Activated CD4-positive, alpha-beta memory T cell treated with anti-CD3 and anti-CD28 coated beads, Interleukin-2, amount 10 ng/mL, durations not matched to agents 7 days and 5 days (primary cell): ENCODE results near the gene GPR152. TPM values are rescaled to one million over a fixed set of nuclear protein-coding genes. Genes with fewer than 3 reads are reported as not detected.
A peak's percentile ranks its signal among the peaks of the same experiment; 100 is the strongest.
"Not testable (repeated sequence)": the region's sequence is repeated elsewhere in the genome, so short reads cannot be mapped to it uniquely, and the experiment has no call there.

Experiments
- CTCF ChIA-PET: fragments of 350-600 bp; sonication (Branson Sonifier 250); formaldehyde crosslinking; loops from one replicate; lab custom pipeline; 2021; ENCODE audit warnings: antibody characterized with exemption, inconsistent platforms; lab: Charles Lee
- POLR2A ChIA-PET: fragments of 350-600 bp; sonication (Branson Sonifier 250); formaldehyde crosslinking; loops from one replicate; lab custom pipeline; 2021; ENCODE audit warnings: antibody characterized with exemption; lab: Charles Lee
- DNase-seq: peaks from one replicate; pipeline ENCODE4 v3.0.0-alpha.2; 2020
- H3K27ac Mint-ChIP-seq: one replicate; pipeline ENCODE4 v1.8.0; 2021; ENCODE audit warnings: mild to moderate bottlenecking, mixed read lengths
- H3K27me3 Mint-ChIP-seq: one replicate; pipeline ENCODE4 v1.8.0; 2021; ENCODE audit warnings: mixed read lengths
- H3K36me3 Mint-ChIP-seq: one replicate; pipeline ENCODE4 v1.8.0; 2021; ENCODE audit warnings: low read depth, mixed read lengths
- H3K4me1 Mint-ChIP-seq: one replicate; pipeline ENCODE4 v1.8.0; 2021; ENCODE audit warnings: mixed read lengths
- H3K4me3 Mint-ChIP-seq: one replicate; pipeline ENCODE4 v1.8.0; 2021; ENCODE audit warnings: mild to moderate bottlenecking, mixed read lengths
- H3K9me3 Mint-ChIP-seq: one replicate; pipeline ENCODE4 v1.8.0; 2021; ENCODE audit warnings: mixed read lengths
- total RNA-seq, 2 experiments: library from RNA; stranded (reverse); gene quantifications; one replicate each; pipeline ENCODE4 v1.2.3, GENCODE V29; 2021

The GPR152 gene
- total RNA-seq, 2 experiments from 2014 or later = not detected

GRCh38 chr11:67434395-67434881, 18.1 kb downstream of the GPR152 start:
- Mint-ChIP-seq H3K4me1 (peaks cover 65% of the 10 kb centered on the region), H3K36me3 (peaks cover 68% of the 10 kb centered on the region), H3K27ac (peak overlapping the region; percentile 73), H3K27me3 (no peaks in the 10 kb centered on the region), H3K9me3 (no peaks in the 10 kb centered on the region), H3K4me3 (peak overlapping the region; percentile 94)
- no peak for DNase-seq
- ChIA-PET CTCF (interaction anchor here (1.0 kb wide), 1 partner anchor 27 kb away, joined by 3 read pairs; no protein-coding TSS in a partner anchor), POLR2A (interaction anchor here (1.1 to 15.2 kb wide), 8 partner anchors 10 to 82 kb away, joined by 3 to 361 read pairs (median 9); partner anchors contain the start of genes PPP1CA, TBC1D10C and TMEM134)

DNA sequence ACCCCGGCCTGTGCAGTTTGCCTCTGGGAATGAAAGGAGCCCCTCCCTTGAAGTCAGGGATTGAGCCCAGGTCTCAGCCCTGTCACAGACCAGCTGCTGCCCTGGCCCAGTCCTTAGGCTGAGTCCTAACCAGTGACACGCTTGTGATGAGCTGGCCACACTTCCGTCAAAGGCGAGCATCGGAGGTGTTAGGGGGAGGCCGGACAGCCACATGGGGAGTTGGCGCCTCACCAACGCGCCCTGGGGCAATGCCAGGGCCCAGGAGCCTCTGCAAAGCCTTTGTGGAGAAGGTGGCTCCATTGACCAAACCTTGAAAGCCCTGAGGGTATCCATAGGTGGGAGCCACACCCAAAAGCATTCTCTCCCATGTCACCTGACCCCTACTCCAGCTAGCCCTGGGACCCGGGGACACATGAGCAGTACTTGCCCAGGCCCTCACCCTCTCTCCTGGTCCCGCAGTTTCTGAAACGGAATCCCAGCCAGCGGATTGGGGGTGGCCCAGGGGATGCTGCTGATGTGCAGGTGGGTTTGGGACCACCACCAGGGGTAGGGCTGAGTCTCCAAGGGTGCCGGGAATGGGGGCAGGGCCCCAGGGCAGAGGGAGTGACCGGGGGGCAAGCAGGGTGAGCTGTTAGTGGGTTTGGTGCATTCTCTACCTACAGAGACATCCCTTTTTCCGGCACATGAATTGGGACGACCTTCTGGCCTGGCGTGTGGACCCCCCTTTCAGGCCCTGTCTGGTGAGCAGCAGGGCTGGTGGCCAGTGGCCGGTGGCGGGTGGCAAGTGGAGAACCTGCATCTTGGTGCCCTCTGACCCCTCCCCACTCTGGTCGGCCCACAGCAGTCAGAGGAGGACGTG, 18.8 kb downstream of the GPR152 start:
- DNase-seq = no peak

GRCh38 chr11:67432655-67433349, 19.7 kb downstream of the GPR152 start:
- peak overlapping the region; percentile 73 for H3K27ac Mint-ChIP-seq
- ChIA-PET CTCF (interaction anchor here (0.9 to 1.1 kb wide), 2 partner anchors 8 to 26 kb away, joined by 3 read pairs; no protein-coding TSS in a partner anchor), POLR2A (interaction anchor here (0.7 to 15.2 kb wide), 12 partner anchors 8 to 80 kb away, joined by 3 to 361 read pairs (median 6); partner anchors contain the start of genes PPP1CA, RAD9A, TBC1D10C and TMEM134)
- peaks cover 67% of the 10 kb centered on the region for H3K4me1 Mint-ChIP-seq
- H3K9me3 Mint-ChIP-seq = no peaks in the 10 kb centered on the region
- H3K36me3 Mint-ChIP-seq = peaks cover 53% of the 10 kb centered on the region
- H3K4me3 Mint-ChIP-seq = peak overlapping the region; percentile 21
- no peak for DNase-seq
- no peaks in the 10 kb centered on the region for H3K27me3 Mint-ChIP-seq

More for the DNA sequence above, 18.8 kb downstream of the GPR152 start:
- H3K4me1 Mint-ChIP-seq = peaks cover 65% of the 10 kb centered on the region
- H3K9me3 Mint-ChIP-seq = no peaks in the 10 kb centered on the region
- no peaks in the 10 kb centered on the region for H3K27me3 Mint-ChIP-seq
- peak overlapping the region; percentile 73 for H3K27ac Mint-ChIP-seq
- peaks cover 61% of the 10 kb centered on the region for H3K36me3 Mint-ChIP-seq
- ChIA-PET CTCF (interaction anchor here (1.1 kb wide), 1 partner anchor 9 kb away, joined by 3 read pairs; no protein-coding TSS in a partner anchor), POLR2A (interaction anchor here (1.1 to 15.2 kb wide), 10 partner anchors 9 to 81 kb away, joined by 3 to 361 read pairs (median 9); partner anchors contain the start of genes PPP1CA, TBC1D10C and TMEM134)
- peak overlapping the region; percentile 94 for H3K4me3 Mint-ChIP-seq

GRCh38 chr11:67431346-67432249, 20.9 kb downstream of the GPR152 start:
- H3K27me3 Mint-ChIP-seq = no peaks in the 10 kb centered on the region
- H3K27ac Mint-ChIP-seq = peak overlapping the region; percentile 38

DNA sequence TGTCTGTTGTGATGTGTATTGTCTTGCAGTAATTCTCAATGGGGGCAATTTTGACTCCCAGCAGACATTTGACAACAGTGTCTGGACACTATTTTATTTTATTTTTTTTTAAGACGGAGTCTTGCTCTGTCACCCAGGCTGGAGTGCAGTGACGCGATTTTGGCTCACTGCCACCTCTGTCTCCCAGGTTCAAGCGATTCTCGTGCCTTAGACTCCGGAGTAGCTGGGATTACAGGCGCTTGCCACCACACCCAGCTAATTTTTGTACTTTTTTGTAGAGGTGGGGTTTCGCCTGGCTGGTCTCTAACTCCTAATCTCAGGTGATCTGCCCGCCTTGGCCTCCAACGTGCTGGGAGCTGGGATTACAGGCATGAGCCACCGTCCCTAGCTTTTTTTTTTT, 22.8 kb downstream of the GPR152 start:
- Mint-ChIP-seq H3K9me3 (no peaks in the 10 kb centered on the region), H3K27me3 (no peaks in the 10 kb centered on the region), H3K27ac (no peak overlapping the region), H3K36me3 (peaks cover 30% of the 10 kb centered on the region), H3K4me1 (peaks cover 70% of the 10 kb centered on the region), H3K4me3 (peak overlapping the region; percentile 95)
- ChIA-PET CTCF (interaction anchor here (1.7 kb wide), 1 partner anchor 9 kb away, joined by 5 read pairs; no protein-coding TSS in a partner anchor), POLR2A (interaction anchor here (0.7 to 15.2 kb wide), 8 partner anchors 9 to 46 kb away, joined by 3 to 361 read pairs (median 21); partner anchors contain the start of genes PPP1CA, PTPRCAP, RAD9A and TBC1D10C)
- DNase-seq = no peak

More at GRCh38 chr11:67431346-67432249, 20.9 kb downstream of the GPR152 start:
- ChIA-PET POLR2A (interaction anchor here (0.7 to 15.2 kb wide), 12 partner anchors 8 to 79 kb away, joined by 3 to 361 read pairs (median 4); partner anchors contain the start of genes PPP1CA, RAD9A and TBC1D10C), CTCF (no interaction called here)
- Mint-ChIP-seq H3K9me3 (no peaks in the 10 kb centered on the region), H3K4me1 (peaks cover 74% of the 10 kb centered on the region), H3K4me3 (no peak overlapping the region), H3K36me3 (peaks cover 43% of the 10 kb centered on the region)
- DNase-seq = no peak

- Mint-ChIP-seq H3K9me3 (no peaks in the 10 kb centered on the region), H3K4me3 (peak overlapping the region; percentile 95), H3K36me3 (peaks cover 26% of the 10 kb centered on the region), H3K27me3 (no peaks in the 10 kb centered on the region), H3K4me1 (peaks cover 68% of the 10 kb centered on the region), H3K27ac (peak overlapping the region; percentile 94)
- ChIA-PET POLR2A (interaction anchor here (0.7 to 15.2 kb wide), 14 partner anchors 9 to 151 kb away, joined by 3 to 361 read pairs (median 5); partner anchors contain the start of genes CORO1B, PPP1CA, PTPRCAP and TBC1D10C), CTCF (interaction anchor here (1.7 to 2.1 kb wide), 3 partner anchors 10 to 28 kb away, joined by 5 to 9 read pairs (median 9); partner anchors contain the start of gene PPP1CA)
- no peak for DNase-seq
These were observed 23.4 kb downstream of the GPR152 start for GRCh38 chr11:67429038-67429668.

- Mint-ChIP-seq H3K27ac (peak within 1 kb of the TSS; percentile 94), H3K4me1 (peaks cover 60% of the 10 kb centered on the region), H3K36me3 (peaks cover 20% of the 10 kb centered on the region), H3K4me3 (peak within 1 kb of the TSS; percentile 95), H3K27me3 (no peaks in the 10 kb centered on the region), H3K9me3 (no peaks in the 10 kb centered on the region)
- POLR2A ChIA-PET = interaction anchor here (0.7 to 15.2 kb wide), 14 partner anchors 10 to 150 kb away, joined by 3 to 361 read pairs (median 5); partner anchors contain the start of genes CORO1B, PPP1CA, PTPRCAP and RAD9A
- CTCF ChIA-PET = interaction anchor here (0.6 to 2.2 kb wide), 6 partner anchors 9 to 64 kb away, joined by 3 to 9 read pairs (median 7); partner anchors contain the start of genes PPP1CA, PTPRCAP and TBC1D10C
- DNase-seq = peak; percentile 100
These were observed 24.2 kb downstream of the GPR152 start, which contains the start of gene RPS6KB2 for GRCh38 chr11:67428052-67429001. Gene RPS6KB2, plus strand, starts transcription at chr11:67428494. Its CDS starts 52 bp downstream, at chr11:67428546.

- H3K9me3 Mint-ChIP-seq, DNase-seq, H3K27me3 Mint-ChIP-seq: not testable (repeated sequence)
- peak overlapping the region; percentile 95 for H3K4me3 Mint-ChIP-seq
- POLR2A ChIA-PET = interaction anchor here (0.6 to 15.2 kb wide), 9 partner anchors 9 to 139 kb away, joined by 3 to 361 read pairs (median 19); partner anchors contain the start of genes PPP1CA, PTPRCAP, RAD9A and TBC1D10C
- H3K36me3 Mint-ChIP-seq = peaks cover 12% of the 10 kb centered on the region
- peaks cover 58% of the 10 kb centered on the region for H3K4me1 Mint-ChIP-seq
- peak overlapping the region; percentile 94 for H3K27ac Mint-ChIP-seq
- CTCF ChIA-PET = interaction anchor here (0.6 to 2.2 kb wide), 5 partner anchors 10 to 64 kb away, joined by 3 to 9 read pairs (median 9); partner anchors contain the start of genes PPP1CA, PTPRCAP and TBC1D10C
These were observed 25.1 kb downstream of the GPR152 start for GRCh38 chr11:67427364-67427859.

- ChIA-PET POLR2A (interaction anchor here (0.7 to 4.5 kb wide), 6 partner anchors 9 to 23 kb away, joined by 3 to 25 read pairs (median 7); partner anchors contain the start of genes PPP1CA and PTPRCAP), CTCF (no interaction called here)
- H3K4me1 Mint-ChIP-seq = peaks cover 49% of the 10 kb centered on the region
- H3K27ac Mint-ChIP-seq = no peak overlapping the region
- no peak for DNase-seq
- H3K36me3 Mint-ChIP-seq = no peaks in the 10 kb centered on the region
- H3K9me3 Mint-ChIP-seq = no peaks in the 10 kb centered on the region
- no peak overlapping the region for H3K4me3 Mint-ChIP-seq
- no peaks in the 10 kb centered on the region for H3K27me3 Mint-ChIP-seq
These were observed 28.5 kb downstream of the GPR152 start for GRCh38 chr11:67423891-67424613.
